H1 (cell line): ENCODE data around the gene SNED1. TPM values are rescaled to one million over a fixed set of nuclear protein-coding genes. Genes with fewer than 3 reads are reported as not detected.

Experiments
- CTCF ChIA-PET: fragments of 300-600 bp; sonication (Branson Sonifier 250); formaldehyde crosslinking; loops from one replicate; lab custom pipeline; 2021; ENCODE audit not compliant: partially characterized antibody; lab: Charles Lee
- POLR2A ChIA-PET: fragments of 300-600 bp; sonication (Branson Sonifier 250); formaldehyde crosslinking; loops from one replicate; lab custom pipeline; 2021; ENCODE audit warnings: inconsistent platforms; ENCODE audit not compliant: partially characterized antibody; lab: Charles Lee
- DNase-seq, 2 experiments: peaks; one replicate each; pipeline versions ENCODE4 v3.0.0 to v3.0.0-alpha.2; 2010 to 2022; ENCODE audit warnings: low spot score in 2 of 2, low read depth in 1 of 2, mixed read lengths in 1 of 2
- FAIRE-seq: peaks from 2 replicates; lab custom pipeline; 2011; peaks lifted over from hg19 to GRCh38; lab: Jason Lieb, UNC
- H2AFZ ChIP-seq: 2 replicates; pipeline ENCODE4 v1.8.1; 2012; ENCODE audit warnings: low read length, inconsistent platforms
- H2AK5ac ChIP-seq: 2 replicates; pipeline ENCODE4 v1.6.1; 2013; ENCODE audit warnings: low read depth, low read length
- H2BK120ac ChIP-seq: replicated peaks from 2 replicates; pipeline ENCODE3; 2013; ENCODE audit warnings: low read depth, low read length, inconsistent platforms
- H2BK12ac ChIP-seq: 2 replicates; pipeline ENCODE4 v1.6.1; 2013; ENCODE audit warnings: low read depth, low read length
- H2BK15ac ChIP-seq: 2 replicates; pipeline ENCODE4 v1.6.1; 2013; ENCODE audit warnings: low read length
- H2BK20ac ChIP-seq: 2 replicates; pipeline ENCODE4 v1.6.1; 2013; ENCODE audit warnings: low read length
- H2BK5ac ChIP-seq: 2 replicates; pipeline ENCODE4 v1.6.1; 2013; ENCODE audit warnings: low read depth, low read length
- H3K14ac ChIP-seq: 2 replicates; pipeline ENCODE4 v1.6.1; 2013; ENCODE audit warnings: inconsistent platforms; ENCODE audit not compliant: insufficient read length
- H3K18ac ChIP-seq: 2 replicates; pipeline ENCODE4 v1.6.1; 2013; ENCODE audit warnings: low read length; ENCODE audit errors: extremely low read depth
- H3K23ac ChIP-seq: 2 replicates; pipeline ENCODE4 v1.6.1; 2013; ENCODE audit warnings: inconsistent platforms; ENCODE audit not compliant: insufficient read length
- H3K23me2 ChIP-seq: 2 replicates; pipeline ENCODE4 v1.6.1; 2013; ENCODE audit warnings: low read depth, low read length
- H3K27ac ChIP-seq: 2 replicates; pipeline ENCODE4 v1.6.1; 2011; ENCODE audit warnings: low read depth, low read length, inconsistent platforms
- H3K27me3 ChIP-seq, 4 experiments: replicated peaks in 1 of 4; 1 replicate in 1 of 4; 2 replicates in 3 of 4; pipeline versions ENCODE4 v1.6.1 to v1.8.1; 2011 to 2013; ENCODE audit warnings: low read length in 3 of 4, mild to moderate bottlenecking in 3 of 4, inconsistent platforms in 2 of 4, mixed read lengths in 2 of 4, moderate library complexity in 1 of 4; ENCODE audit not compliant: control insufficient read depth in 3 of 4, insufficient read depth in 3 of 4; ENCODE audit errors: extremely low read depth in 1 of 4
- H3K36me3 ChIP-seq, 4 experiments: 2 replicates each; pipeline versions ENCODE4 v1.6.1 to v1.8.1; 2011 to 2013; ENCODE audit warnings: mild to moderate bottlenecking in 4 of 4, low read length in 3 of 4, moderate library complexity in 2 of 4, control low read depth in 1 of 4, inconsistent platforms in 1 of 4; ENCODE audit not compliant: insufficient read depth in 4 of 4, control insufficient read depth in 2 of 4
- H3K4ac ChIP-seq: replicated peaks from 2 replicates; pipeline ENCODE3; 2013; ENCODE audit warnings: low read length, low read depth, mixed read lengths, inconsistent platforms; ENCODE audit not compliant: insufficient read length
- H3K4me1 ChIP-seq, 4 experiments: replicated peaks in 1 of 4; 1 replicate in 1 of 4; 2 replicates in 3 of 4; pipeline versions ENCODE4 v1.6.1 to v1.8.1; 2011 to 2013; ENCODE audit warnings: low read length in 3 of 4, inconsistent platforms in 2 of 4, mixed read lengths in 1 of 4; ENCODE audit not compliant: insufficient read depth in 4 of 4, control insufficient read depth in 3 of 4
- H3K4me2 ChIP-seq, 2 experiments: 2 replicates each; pipeline versions ENCODE4 v1.6.1 to v1.8.1; 2011 to 2013; ENCODE audit warnings: low read depth in 2 of 2, low read length in 2 of 2, control low read depth in 1 of 2, inconsistent platforms in 1 of 2, mild to moderate bottlenecking in 1 of 2; ENCODE audit not compliant: insufficient read depth in 1 of 2
- H3K4me3 ChIP-seq, 4 experiments: fragments of 200-600, 300-600 bp in 1 of 4; sonication (generic), shearing (Covaris generic), sonication (Bioruptor Twin) in 1 of 4; 2 replicates each; pipeline versions ENCODE4 v1.5.1 to v1.8.1; 2011 to 2016; ENCODE audit warnings: low read length in 4 of 4, low read depth in 3 of 4, control low read depth in 2 of 4, inconsistent platforms in 2 of 4, mild to moderate bottlenecking in 2 of 4, mixed read lengths in 1 of 4, moderate library complexity in 1 of 4; ENCODE audit not compliant: insufficient read depth in 2 of 4; ENCODE audit errors: extremely low read depth in 1 of 4
- H3K56ac ChIP-seq: replicated peaks from 2 replicates; pipeline ENCODE3; 2013; ENCODE audit warnings: low read depth, mild to moderate bottlenecking, mixed read lengths, low read length, inconsistent platforms; ENCODE audit not compliant: insufficient read length
- H3K79me1 ChIP-seq: 2 replicates; pipeline ENCODE4 v1.6.1; 2013; ENCODE audit warnings: low read depth, low read length, control low read depth
- H3K79me2 ChIP-seq, 2 experiments: 2 replicates each; pipeline versions ENCODE4 v1.6.1 to v1.8.1; 2012 to 2013; ENCODE audit warnings: low read length in 2 of 2, mild to moderate bottlenecking in 2 of 2, inconsistent platforms in 1 of 2; ENCODE audit not compliant: insufficient read depth in 2 of 2, control insufficient read depth in 1 of 2
- H3K9ac ChIP-seq, 4 experiments: replicated peaks in 1 of 4; 1 replicate in 1 of 4; 2 replicates in 3 of 4; pipeline versions ENCODE4 v1.6.1 to v1.8.1; 2011 to 2013; ENCODE audit warnings: low read depth in 3 of 4, low read length in 3 of 4, control low read depth in 2 of 4, mild to moderate bottlenecking in 2 of 4, moderate library complexity in 2 of 4, inconsistent platforms in 1 of 4; ENCODE audit errors: extremely low read depth in 1 of 4
- H3K9me3 ChIP-seq, 2 experiments: 2 replicates each; pipeline versions ENCODE4 v1.6.1 to v1.8.1; 2012 to 2013; ENCODE audit warnings: mild to moderate bottlenecking in 2 of 2, moderate library complexity in 2 of 2, control low read depth in 1 of 2, inconsistent platforms in 1 of 2, low read depth in 1 of 2, low read length in 1 of 2, mixed read lengths in 1 of 2; ENCODE audit not compliant: insufficient read depth in 2 of 2
- H4K20me1 ChIP-seq, 2 experiments: replicated peaks in 1 of 2; 2 replicates each; pipeline versions ENCODE3 to v1.8.1; 2011 to 2013; ENCODE audit warnings: inconsistent platforms in 2 of 2, low read length in 2 of 2, mild to moderate bottlenecking in 1 of 2; ENCODE audit not compliant: insufficient read depth in 2 of 2, control insufficient read depth in 1 of 2
- H4K5ac ChIP-seq: 2 replicates; pipeline ENCODE4 v1.6.1; 2013; ENCODE audit warnings: low read length, low read depth, mixed read lengths, inconsistent platforms; ENCODE audit not compliant: insufficient read length
- H4K8ac ChIP-seq: 2 replicates; pipeline ENCODE4 v1.8.0; 2013; ENCODE audit warnings: mild to moderate bottlenecking, moderate library complexity, low read length, inconsistent platforms; ENCODE audit not compliant: insufficient read depth; ENCODE audit errors: extremely low read depth
- H4K91ac ChIP-seq: replicated peaks from 2 replicates; pipeline ENCODE3; 2013; ENCODE audit warnings: low read length, mixed read lengths, inconsistent platforms; ENCODE audit not compliant: insufficient read length
- BCL11A ChIP-seq, 2 experiments: IDR thresholded peaks; one replicate each; pipeline ENCODE4 v1.6.1; 2011; ENCODE audit warnings: low read depth in 2 of 2, low read length in 2 of 2, mild to moderate bottlenecking in 2 of 2
- WGBS, 2 experiments: shearing (Covaris generic) in 1 of 2; methylation state at CpG; one replicate each; pipeline versions ENCODE4 v1.1.6 to v1.1.7; 2013 to 2015; ENCODE audit warnings: low lambda C conversion rate in 2 of 2, mixed read lengths in 2 of 2, inconsistent platforms in 1 of 2, low coverage in 1 of 2, missing lambda C conversion rate in 1 of 2; ENCODE audit not compliant: insufficient replicate concordance in 2 of 2, insufficient coverage in 1 of 2, insufficient read length in 1 of 2; ENCODE audit errors: extremely low coverage in 1 of 2, missing lambda C conversion rate in 1 of 2; 5-methylcytosine and 5-hydroxymethylcytosine counted together
- polyA plus RNA-seq, 7 experiments: library from polyadenylated mRNA; depleted of rRNA in 3 of 7; stranded (reverse) in 5 of 7; unstranded in 2 of 7; fragments of >200 nt in 5 of 7; fragments of 200-250 nt in 2 of 7; gene quantifications; 1 replicate in 5 of 7; 2 replicates in 1 of 7; 4 replicates in 1 of 7; pipeline versions ENCODE4 v1.2.1 to v1.2.3, GENCODE V29; 2011 to 2013; ENCODE audit warnings: missing spikeins in 2 of 7, mixed read lengths in 2 of 7
- total RNA-seq: library from RNA; stranded (reverse); fragmentation: NEBNext Ultra II Directional; extraction: Animal tissue kit (Norgen Biotek cat#: 25700); gene quantifications from 2 replicates; pipeline ENCODE4 v1.2.1, GENCODE V29; 2021

Gene SNED1
- total and polyA plus RNA-seq, 2 of the 8 experiments (the other 6 are each of a cell fraction or from before 2014, with no cell fraction given), result 1.9 TPM

GRCh38 chr2:241041589-241042158 lies 43.3 kb downstream of the SNED1 start:
- CTCF ChIA-PET, result no interaction called here
- H3K36me3 ChIP-seq, result no peaks in the 10 kb centered on the region
- no peak overlapping the region for H2BK20ac ChIP-seq
- no peak overlapping the region for H3K4me3 ChIP-seq
- H3K79me1 ChIP-seq, result no peaks in the 10 kb centered on the region
- FAIRE-seq (no peak), DNase-seq (no peak)
- no peak overlapping the region for H4K5ac ChIP-seq
- H3K27me3 ChIP-seq, result peaks cover 0 to 15% (median 6%) of the 10 kb centered on the region in 4 experiments; a peak in 4 of 7 replicates
- H2AFZ ChIP-seq, result no peak overlapping the region
- no peak overlapping the region; a peak in 1 of 7 replicates for H3K9ac ChIP-seq
- no peak overlapping the region for H2BK120ac ChIP-seq
- no peak overlapping the region for H2BK15ac ChIP-seq
- H2BK12ac ChIP-seq, result no peak overlapping the region
- H2AK5ac ChIP-seq, result no peak overlapping the region
- no peak overlapping the region for H3K4ac ChIP-seq
- peaks cover 0 to 7% (median 4%) of the 10 kb centered on the region in 4 experiments; a peak in 5 of 7 replicates for H3K4me1 ChIP-seq
- peaks cover 2% of the 10 kb centered on the region; the same call in 1 of the 2 replicates for H3K23me2 ChIP-seq
- WGBS, 2 experiments, result 94% methylated on average over 5 of the region's 5 CpGs; no CpG with 5 or more reads in 1 of the 2 experiments
- no peaks in the 10 kb centered on the region for H4K20me1 ChIP-seq
- H4K8ac ChIP-seq, result no peak overlapping the region
- H3K9me3 ChIP-seq, result no peaks in the 10 kb centered on the region
- H3K27ac ChIP-seq, result no peak overlapping the region
- H3K14ac ChIP-seq, result no peak overlapping the region
- no peak overlapping the region for H2BK5ac ChIP-seq
- POLR2A ChIA-PET, result no interaction called here
- H3K4me2 ChIP-seq, result no peak overlapping the region
- no peak overlapping the region for H3K23ac ChIP-seq
- no peak overlapping the region for H4K91ac ChIP-seq
- H3K56ac ChIP-seq, result no peak overlapping the region
- H3K18ac ChIP-seq, result no peak overlapping the region
- no peaks in the 10 kb centered on the region for H3K79me2 ChIP-seq
- no peak for TF ChIP-seq BCL11A (IDR thresholded peaks at IDR 0.05; ENCODE audit: low read depth in 2 of 2, low read length in 2 of 2)
